GM23338 (cell line): ENCODE measurements around the gene DNAJC17. TPM values are rescaled to one million over a fixed set of nuclear protein-coding genes. Genes with fewer than 3 reads are reported as not detected.

ENCODE experiments used
- ATAC-seq: fragments of 200-7000 bp; cut with Tn5 transposase; 3 replicates; pipeline ENCODE4 v1.9.1; 2020
- DNase-seq: peaks from one replicate; pipeline ENCODE4 v3.0.0-alpha.2; 2015; ENCODE audit warnings: low spot score
- H2AFZ ChIP-seq: fragments of 200-600 bp; sonication (generic); 2 replicates; pipeline ENCODE4 v1.8.0; 2016; ENCODE audit warnings: antibody characterized with exemption, mild to moderate bottlenecking, moderate library complexity
- H3F3A ChIP-seq: fragments of 200-600 bp; sonication (generic); replicated peaks from 2 replicates; pipeline ENCODE4 v1.8.0; 2017; ENCODE audit warnings: antibody characterized with exemption, mixed run types, low read depth
- H3K27ac ChIP-seq: fragments of 200-600 bp; sonication (generic); 2 replicates; pipeline ENCODE4 v1.6.1; 2016; ENCODE audit warnings: low read depth
- H3K27me3 ChIP-seq: fragments of 200-600 bp; sonication (generic); 2 replicates; pipeline ENCODE4 v1.8.0; 2016; ENCODE audit warnings: mild to moderate bottlenecking, mixed run types, moderate library complexity; ENCODE audit not compliant: insufficient read depth
- H3K36me3 ChIP-seq: fragments of 200-600 bp; sonication (generic); 2 replicates; pipeline ENCODE4 v1.8.0; 2016; ENCODE audit warnings: mild to moderate bottlenecking; ENCODE audit not compliant: insufficient read depth
- H3K4me1 ChIP-seq: fragments of 200-600 bp; sonication (generic); 2 replicates; pipeline ENCODE4 v1.8.0; 2016; ENCODE audit warnings: mild to moderate bottlenecking, moderate library complexity; ENCODE audit not compliant: insufficient read depth
- H3K4me2 ChIP-seq: fragments of 200-600 bp; sonication (generic); 2 replicates; pipeline ENCODE4 v1.7.1; 2017; ENCODE audit warnings: mixed run types
- H3K4me3 ChIP-seq: fragments of 200-600 bp; sonication (generic); 2 replicates; pipeline ENCODE4 v1.6.1; 2016; ENCODE audit warnings: mixed run types
- H3K79me2 ChIP-seq: fragments of 200-600 bp; sonication (generic); replicated peaks from 2 replicates; pipeline ENCODE4 v1.8.0; 2017; ENCODE audit warnings: mild to moderate bottlenecking; ENCODE audit not compliant: insufficient read depth
- H3K9me2 ChIP-seq: fragments of 200-600 bp; sonication (generic); 2 replicates; pipeline ENCODE4 v1.8.0; 2017; ENCODE audit not compliant: insufficient read depth
- H4K20me1 ChIP-seq: fragments of 200-600 bp; sonication (generic); replicated peaks from 2 replicates; pipeline ENCODE4 v1.8.0; 2017; ENCODE audit warnings: mild to moderate bottlenecking; ENCODE audit not compliant: insufficient read depth
- H3K27ac Mint-ChIP-seq: 2 replicates; pipeline ENCODE4 v1.8.0; 2020; ENCODE audit warnings: inconsistent platforms, mild to moderate bottlenecking, moderate library complexity, mixed read lengths
- H3K27me3 Mint-ChIP-seq: 3 replicates; pipeline ENCODE4 v1.8.0; 2022; ENCODE audit warnings: low read depth, mild to moderate bottlenecking, moderate library complexity, mixed read lengths, inconsistent platforms; ENCODE audit not compliant: insufficient read depth, poor library complexity
- H3K36me3 Mint-ChIP-seq: 3 replicates; pipeline ENCODE4 v1.8.0; 2021; ENCODE audit warnings: low read depth, mild to moderate bottlenecking, inconsistent platforms, moderate library complexity, mixed read lengths
- H3K4me1 Mint-ChIP-seq: 3 replicates; pipeline ENCODE4 v1.8.0; 2020; ENCODE audit warnings: mild to moderate bottlenecking, inconsistent platforms, mixed read lengths
- H3K4me3 Mint-ChIP-seq: 3 replicates; pipeline ENCODE4 v1.8.0; 2021; ENCODE audit warnings: moderate library complexity, mild to moderate bottlenecking, inconsistent platforms, mixed read lengths
- H3K9me3 Mint-ChIP-seq: 3 replicates; pipeline ENCODE4 v1.8.0; 2020; ENCODE audit warnings: moderate library complexity, mild to moderate bottlenecking, inconsistent platforms, mixed read lengths
- CREB1 ChIP-seq: fragments of 250-450 bp; sonication (Bioruptor Pico); IDR thresholded peaks from 2 replicates; pipeline ENCODE4 v1.5.0; 2020; ENCODE audit warnings: low read depth, mild to moderate bottlenecking, moderate library complexity
- CTCF ChIP-seq, 2 experiments: fragments of 200-600 bp in 1 of 2; sonication (generic) in 1 of 2; conservative IDR thresholded peaks; 2 replicates each; pipeline versions ENCODE4 v1.5.1 to v1.6.1; 2016 to 2017; ENCODE audit warnings: antibody characterized with exemption in 2 of 2, low read depth in 2 of 2, mild to moderate bottlenecking in 2 of 2, moderate library complexity in 1 of 2
- ETS1 ChIP-seq: IDR thresholded peaks from 2 replicates; pipeline ENCODE4 v1.6.1; 2016; ENCODE audit warnings: antibody characterized with exemption
- EZH2 ChIP-seq: fragments of 200-600 bp; sonication (generic); IDR thresholded peaks from one replicate; pipeline ENCODE4 v1.8.0; 2017; ENCODE audit warnings: antibody characterized with exemption, mild to moderate bottlenecking, low read depth; ENCODE audit not compliant: unreplicated experiment
- JUNB ChIP-seq: IDR thresholded peaks from one replicate; pipeline ENCODE4 v1.6.1; 2016; ENCODE audit warnings: antibody characterized with exemption; ENCODE audit not compliant: unreplicated experiment
- POLR2AphosphoS5 ChIP-seq: IDR thresholded peaks from 2 replicates; pipeline ENCODE4 v1.6.1; 2016; ENCODE audit warnings: antibody characterized with exemption, low read depth
- REST ChIP-seq: IDR thresholded peaks from one replicate; pipeline ENCODE4 v1.6.1; 2018; ENCODE audit warnings: antibody characterized with exemption; ENCODE audit not compliant: unreplicated experiment
- STAT1 ChIP-seq: IDR thresholded peaks from one replicate; pipeline ENCODE4 v1.6.1; 2016; ENCODE audit warnings: antibody characterized with exemption; ENCODE audit not compliant: unreplicated experiment
- ZNF114 ChIP-seq: fragments of 250-450 bp; sonication (Bioruptor Pico); IDR thresholded peaks from 2 replicates; pipeline ENCODE4 v1.5.0; 2020; ENCODE audit warnings: mild to moderate bottlenecking, moderate library complexity
- polyA plus RNA-seq: library from polyadenylated mRNA; unstranded; fragments of >200 nt; fragmentation: Nextera tagmentation; extraction: Ambion mirVana; gene quantifications from 2 replicates; pipeline ENCODE4 v1.2.1, GENCODE V29; 2016
- total RNA-seq: library from RNA; depleted of rRNA; stranded (reverse); fragments of >200 nt; shearing (Covaris generic); gene quantifications from 2 replicates; pipeline ENCODE4 v1.2.3, GENCODE V29; 2014

The DNAJC17 gene
- total and polyA plus RNA-seq, 2 experiments from 2014 or later = 23.0 to 77.6 TPM

GRCh38 chr15:40830884-40831283 lies 23.6 kb upstream of the DNAJC17 start:
- Histone ChIP-seq H4K20me1 (no peaks in the 10 kb centered on the region), H3F3A (no peaks in the 10 kb centered on the region), H3K79me2 (no peaks in the 10 kb centered on the region), H3K4me2 (peak overlapping the region; percentile 29; the same call in 1 of the 2 replicates), H3K4me1 (no peaks in the 10 kb centered on the region), H3K36me3 (no peaks in the 10 kb centered on the region), H2AFZ (peak overlapping the region; percentile 47; the same call in 1 of the 2 replicates), H3K9me2 (no peaks in the 10 kb centered on the region), H3K27me3 (no peaks in the 10 kb centered on the region), H3K27ac (no peak overlapping the region), H3K4me3 (no peak overlapping the region)
- Mint-ChIP-seq H3K36me3 (no peaks in the 10 kb centered on the region; the same call in 2 of the 3 replicates), H3K27ac (no peak overlapping the region), H3K27me3 (no peaks in the 10 kb centered on the region), H3K4me3 (no peak overlapping the region), H3K9me3 (no peaks in the 10 kb centered on the region), H3K4me1 (peaks cover 6% of the 10 kb centered on the region; the same call in 2 of the 3 replicates)
- DNase-seq (no peak), ATAC-seq (peak; percentile 61)
- no peak for TF ChIP-seq POLR2AphosphoS5
- no peak for TF ChIP-seq EZH2
- no peak for TF ChIP-seq JUNB
- TF ChIP-seq ZNF114 (CRISPR knock-in tag) = no peak
- TF ChIP-seq REST = no peak
- no peak for TF ChIP-seq CTCF (conservative IDR thresholded peaks at IDR 0.05; ENCODE audit: low read depth in 2 of 2)

- Histone ChIP-seq H3K9me2 (no peaks in the 10 kb centered on the region), H3K4me1 (no peaks in the 10 kb centered on the region), H3K27ac (no peak overlapping the region), H4K20me1 (no peaks in the 10 kb centered on the region), H3K4me2 (no peak overlapping the region), H3K4me3 (no peak overlapping the region), H3K36me3 (no peaks in the 10 kb centered on the region), H3K79me2 (no peaks in the 10 kb centered on the region), H3F3A (no peaks in the 10 kb centered on the region), H2AFZ (peak overlapping the region; percentile 74; the same call in 1 of the 2 replicates), H3K27me3 (no peaks in the 10 kb centered on the region)
- peaks cover 4% of the 10 kb centered on the region for H3K27me3 Mint-ChIP-seq
- H3K4me1 Mint-ChIP-seq = peaks cover 6% of the 10 kb centered on the region; the same call in 2 of the 3 replicates
- ATAC-seq = no peak
- H3K36me3 Mint-ChIP-seq = no peaks in the 10 kb centered on the region; the same call in 2 of the 3 replicates
- H3K27ac Mint-ChIP-seq = no peak overlapping the region
- H3K9me3 Mint-ChIP-seq = no peaks in the 10 kb centered on the region
- no peak overlapping the region for H3K4me3 Mint-ChIP-seq
- DNase-seq = peak; percentile 40
- TF ChIP-seq CREB1 (CRISPR knock-in tag) (no peak), CTCF (conservative IDR thresholded peaks at IDR 0.05; ENCODE audit: low read depth in 2 of 2) (no peak), ETS1 (no peak), STAT1 (no peak)
Measured at GRCh38 chr15:40829115-40829514, 21.8 kb upstream of the DNAJC17 start.
